ENCODE measurements around the gene MEPCE.

DNA sequence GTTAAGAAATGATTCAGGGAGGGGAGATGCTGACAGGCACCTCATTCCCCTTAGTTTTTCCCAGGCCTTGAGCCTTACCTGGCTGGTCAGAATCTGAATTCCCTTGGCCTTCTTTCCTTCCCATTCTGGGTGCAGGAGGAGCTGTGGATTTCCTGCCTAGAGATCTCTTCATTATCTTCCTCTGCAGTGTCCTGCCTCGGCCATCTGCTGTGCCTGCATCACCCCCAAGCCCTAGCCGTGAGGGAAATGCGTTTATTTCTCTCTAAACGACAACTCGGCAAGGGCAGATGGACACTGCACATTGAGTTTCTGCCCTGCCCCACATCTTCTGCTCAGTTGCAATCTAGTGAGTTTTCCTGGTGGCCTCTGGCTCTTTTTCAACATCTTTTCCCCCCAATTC is 27.8 kb upstream of the MEPCE start:
- TF ChIP-seq, protein P1, sequence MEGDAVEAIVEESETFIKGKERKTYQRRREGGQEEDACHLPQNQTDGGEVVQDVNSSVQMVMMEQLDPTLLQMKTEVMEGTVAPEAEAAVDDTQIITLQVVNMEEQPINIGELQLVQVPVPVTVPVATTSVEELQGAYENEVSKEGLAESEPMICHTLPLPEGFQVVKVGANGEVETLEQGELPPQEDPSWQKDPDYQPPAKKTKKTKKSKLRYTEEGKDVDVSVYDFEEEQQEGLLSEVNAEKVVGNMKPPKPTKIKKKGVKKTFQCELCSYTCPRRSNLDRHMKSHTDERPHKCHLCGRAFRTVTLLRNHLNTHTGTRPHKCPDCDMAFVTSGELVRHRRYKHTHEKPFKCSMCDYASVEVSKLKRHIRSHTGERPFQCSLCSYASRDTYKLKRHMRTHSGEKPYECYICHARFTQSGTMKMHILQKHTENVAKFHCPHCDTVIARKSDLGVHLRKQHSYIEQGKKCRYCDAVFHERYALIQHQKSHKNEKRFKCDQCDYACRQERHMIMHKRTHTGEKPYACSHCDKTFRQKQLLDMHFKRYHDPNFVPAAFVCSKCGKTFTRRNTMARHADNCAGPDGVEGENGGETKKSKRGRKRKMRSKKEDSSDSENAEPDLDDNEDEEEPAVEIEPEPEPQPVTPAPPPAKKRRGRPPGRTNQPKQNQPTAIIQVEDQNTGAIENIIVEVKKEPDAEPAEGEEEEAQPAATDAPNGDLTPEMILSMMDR (IDR thresholded peaks at IDR 0.05; ENCODE audit: low read depth, low read length, missing input control) = no peak
- no peak for TF ChIP-seq GABPA (IDR thresholded peaks at IDR 0.05 in 1 of 2, conservative IDR thresholded peaks at IDR 0.05 in 1 of 2)
- no peak for TF ChIP-seq RXRA (IDR thresholded peaks at IDR 0.05)
- no peak for TF ChIP-seq RAD21 (IDR thresholded peaks at IDR 0.05)
- TF ChIP-seq, protein P2, sequence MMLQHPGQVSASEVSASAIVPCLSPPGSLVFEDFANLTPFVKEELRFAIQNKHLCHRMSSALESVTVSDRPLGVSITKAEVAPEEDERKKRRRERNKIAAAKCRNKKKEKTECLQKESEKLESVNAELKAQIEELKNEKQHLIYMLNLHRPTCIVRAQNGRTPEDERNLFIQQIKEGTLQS (IDR thresholded peaks at IDR 0.05) = no peak
- TF ChIP-seq, protein P3, sequence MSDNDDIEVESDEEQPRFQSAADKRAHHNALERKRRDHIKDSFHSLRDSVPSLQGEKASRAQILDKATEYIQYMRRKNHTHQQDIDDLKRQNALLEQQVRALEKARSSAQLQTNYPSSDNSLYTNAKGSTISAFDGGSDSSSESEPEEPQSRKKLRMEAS (IDR thresholded peaks at IDR 0.05) = no peak
- TF ChIP-seq NR2F2 (IDR thresholded peaks at IDR 0.05) = no peak
- TF ChIP-seq JUND (IDR thresholded peaks at IDR 0.05) = no peak
